DMS153 (cell line): Measurements from ENCODE around the gene RPL36A.

Experiments used
- DNase-seq: peaks from one replicate; lab custom pipeline; 2025; lab: John Stamatoyannopoulos, UW

Gene RPL36A

GRCh38 chrX:101390664-101391525 lies at the start of gene RPL36A:
Gene RPL36A, plus strand, starts transcription at chrX:101391011. Its CDS starts 33 bp downstream, at chrX:101391044.
- peak; percentile 85 for DNase-seq

GRCh38 chrX:101347859-101348451 lies 42.9 kb upstream of the RPL36A start:
- no peak for DNase-seq

- peak; percentile 12 for DNase-seq
Measured at GRCh38 chrX:101348452-101349192, 42.2 kb upstream of the RPL36A start, which contains the start of gene TIMM8A. Gene TIMM8A, minus strand, starts transcription at chrX:101348742. Its CDS starts 78 bp downstream, at chrX:101348664.

- no peak for DNase-seq
Measured at GRCh38 chrX:101349193-101349562, 41.6 kb upstream of the RPL36A start.

GRCh38 chrX:101357166-101357795 lies 33.5 kb upstream of the RPL36A start:
- DNase-seq, result no peak

- no peak for DNase-seq
Measured at GRCh38 chrX:101359966-101360365, 30.8 kb upstream of the RPL36A start.

- DNase-seq, result no peak
Measured at GRCh38 chrX:101360390-101360789, 30.4 kb upstream of the RPL36A start.

- DNase-seq, result no peak
Measured at GRCh38 chrX:101362116-101362515, 28.7 kb upstream of the RPL36A start.

- no peak for DNase-seq
Measured at GRCh38 chrX:101362757-101363156, 28.1 kb upstream of the RPL36A start.

- DNase-seq, result no peak
Measured at GRCh38 chrX:101365301-101365795, 25.5 kb upstream of the RPL36A start.

GRCh38 chrX:101368800-101369199 lies 22.0 kb upstream of the RPL36A start:
- no peak for DNase-seq

GRCh38 chrX:101369687-101370086 lies 21.1 kb upstream of the RPL36A start:
- DNase-seq, result no peak

GRCh38 chrX:101370888-101371504 lies 19.8 kb upstream of the RPL36A start:
- no peak for DNase-seq

GRCh38 chrX:101377547-101377946 lies 13.3 kb upstream of the RPL36A start:
- DNase-seq, result no peak

- no peak for DNase-seq
Measured at GRCh38 chrX:101383679-101384205, 7.1 kb upstream of the RPL36A start.

- no peak for DNase-seq
Measured at GRCh38 chrX:101385026-101385684, 5.7 kb upstream of the RPL36A start.

- no peak for DNase-seq
Measured at GRCh38 chrX:101385795-101386541, 4.8 kb upstream of the RPL36A start, which contains the start of gene BTK. Gene BTK, minus strand, starts transcription at chrX:101386191. Its CDS starts 10,907 bp downstream, at chrX:101375284.

GRCh38 chrX:101386542-101386885 lies 4.3 kb upstream of the RPL36A start:
- DNase-seq, result no peak

GRCh38 chrX:101388604-101389003 lies 2.2 kb upstream of the RPL36A start:
- no peak for DNase-seq

GRCh38 chrX:101391831-101392230 lies 1.0 kb downstream of the RPL36A start:
- no peak for DNase-seq
